Keratinocyte (primary cell): Measurements from ENCODE around the gene ZSCAN31. TPM values are rescaled to one million over a fixed set of nuclear protein-coding genes. Genes with fewer than 3 reads are reported as not detected.

ENCODE experiments used
- DNase-seq: peaks from one replicate; pipeline ENCODE4 v3.0.0-alpha.2; 2011; ENCODE audit warnings: low read depth, missing footprints, low spot score
- FAIRE-seq: peaks from 2 replicates; lab custom pipeline; 2011; peaks lifted over from hg19 to GRCh38; lab: Jason Lieb, UNC
- H2AFZ ChIP-seq: 2 replicates; pipeline ENCODE4 v1.6.0; 2012; ENCODE audit warnings: low read length, control low read depth, inconsistent platforms; ENCODE audit not compliant: control insufficient read depth
- H3K27ac ChIP-seq: 2 replicates; pipeline ENCODE4 v1.5.1; 2011; ENCODE audit warnings: low read length; ENCODE audit not compliant: control insufficient read depth, insufficient read depth
- H3K27me3 ChIP-seq: 3 replicates; pipeline ENCODE4 v1.6.0; 2011; ENCODE audit warnings: low read length; ENCODE audit not compliant: control insufficient read depth, insufficient read depth; ENCODE audit errors: extremely low read depth
- H3K36me3 ChIP-seq, 2 experiments: 2 replicates in 1 of 2; 3 replicates in 1 of 2; pipeline ENCODE4 v1.5.1; 2011; ENCODE audit warnings: low read length in 2 of 2, mild to moderate bottlenecking in 1 of 2; ENCODE audit not compliant: control insufficient read depth in 2 of 2, insufficient read depth in 2 of 2; ENCODE audit errors: extremely low read depth in 1 of 2
- H3K4me1 ChIP-seq: 3 replicates; pipeline ENCODE4 v1.5.1; 2011; ENCODE audit warnings: low read length; ENCODE audit not compliant: control insufficient read depth, insufficient read depth; ENCODE audit errors: extremely low read depth
- H3K4me2 ChIP-seq: 3 replicates; pipeline ENCODE4 v1.6.0; 2011; ENCODE audit warnings: low read depth, low read length; ENCODE audit not compliant: control insufficient read depth, insufficient read depth; ENCODE audit errors: extremely low read depth
- H3K4me3 ChIP-seq, 3 experiments: fragments of 200-600 bp in 1 of 3; sonication (generic) in 1 of 3; 2 replicates in 2 of 3; 3 replicates in 1 of 3; pipeline ENCODE4 v1.5.1; 2011 to 2016; ENCODE audit warnings: low read length in 3 of 3, mild to moderate bottlenecking in 3 of 3, control low read depth in 2 of 3, inconsistent platforms in 1 of 3, low read depth in 1 of 3, mixed read lengths in 1 of 3, mixed run types in 1 of 3, moderate library complexity in 1 of 3; ENCODE audit not compliant: control insufficient read depth in 2 of 3, insufficient read depth in 2 of 3; ENCODE audit errors: extremely low read depth in 1 of 3
- H3K79me2 ChIP-seq: 2 replicates; pipeline ENCODE4 v1.6.0; 2012; ENCODE audit warnings: low read length; ENCODE audit not compliant: control insufficient read depth, insufficient read depth
- H3K9ac ChIP-seq: 3 replicates; pipeline ENCODE4 v1.6.0; 2011; ENCODE audit warnings: low read length; ENCODE audit not compliant: control insufficient read depth, insufficient read depth; ENCODE audit errors: extremely low read depth
- H3K9me1 ChIP-seq: 3 replicates; pipeline ENCODE4 v1.6.0; 2011; ENCODE audit warnings: low read length; ENCODE audit not compliant: control insufficient read depth, insufficient read depth; ENCODE audit errors: extremely low read depth
- H3K9me3 ChIP-seq: 2 replicates; pipeline ENCODE4 v1.5.1; 2012; ENCODE audit warnings: low read depth, low read length; ENCODE audit not compliant: control insufficient read depth
- H4K20me1 ChIP-seq: 3 replicates; pipeline ENCODE4 v1.6.0; 2011; ENCODE audit warnings: low read length; ENCODE audit not compliant: control insufficient read depth, insufficient read depth; ENCODE audit errors: extremely low read depth
- CTCF ChIP-seq, 3 experiments: IDR thresholded peaks in 1 of 3; conservative IDR thresholded peaks in 1 of 3; optimal IDR thresholded peaks in 1 of 3; 2 replicates in 2 of 3; 3 replicates in 1 of 3; pipeline versions ENCODE3 to v1.5.1; 2011; ENCODE audit warnings: low read length in 3 of 3, mild to moderate bottlenecking in 3 of 3, moderate library complexity in 2 of 3, control low read depth in 1 of 3, inconsistent platforms in 1 of 3; ENCODE audit not compliant: insufficient read depth in 2 of 3; ENCODE audit errors: extremely low read depth in 1 of 3
- EZH2 ChIP-seq: IDR thresholded peaks from one replicate; pipeline ENCODE4 v1.6.1; 2012; ENCODE audit warnings: inconsistent platforms, mild to moderate bottlenecking, low read length, moderate library complexity
- dilution Hi-C: fragments of 300-500 bp; cut with MboI; formaldehyde crosslinking; loops from one replicate; pipeline ENCODE4 v1.7.0; 2020; ENCODE audit warnings: low sequenced_read_pairs; ENCODE audit not compliant: extremely low pct_ligation_motif_present
- polyA plus RNA-seq, 5 experiments: library from polyadenylated mRNA; depleted of rRNA in 3 of 5; stranded (reverse) in 3 of 5; stranded (forward) in 1 of 5; unstranded in 1 of 5; fragments of >200 nt; gene quantifications; 1 replicate in 1 of 5; 2 replicates in 3 of 5; 3 replicates in 1 of 5; pipeline versions ENCODE4 v1.2.1 to v1.2.3, GENCODE V29; 2011 to 2012; ENCODE audit warnings: missing spikeins in 2 of 5, low read depth in 1 of 5, low replicate concordance in 1 of 5

Gene ZSCAN31
- polyA plus RNA-seq, 1 donor (not counting 4 experiments of a cell fraction or from before 2014, with no cell fraction given), result 14.4 TPM

DNA sequence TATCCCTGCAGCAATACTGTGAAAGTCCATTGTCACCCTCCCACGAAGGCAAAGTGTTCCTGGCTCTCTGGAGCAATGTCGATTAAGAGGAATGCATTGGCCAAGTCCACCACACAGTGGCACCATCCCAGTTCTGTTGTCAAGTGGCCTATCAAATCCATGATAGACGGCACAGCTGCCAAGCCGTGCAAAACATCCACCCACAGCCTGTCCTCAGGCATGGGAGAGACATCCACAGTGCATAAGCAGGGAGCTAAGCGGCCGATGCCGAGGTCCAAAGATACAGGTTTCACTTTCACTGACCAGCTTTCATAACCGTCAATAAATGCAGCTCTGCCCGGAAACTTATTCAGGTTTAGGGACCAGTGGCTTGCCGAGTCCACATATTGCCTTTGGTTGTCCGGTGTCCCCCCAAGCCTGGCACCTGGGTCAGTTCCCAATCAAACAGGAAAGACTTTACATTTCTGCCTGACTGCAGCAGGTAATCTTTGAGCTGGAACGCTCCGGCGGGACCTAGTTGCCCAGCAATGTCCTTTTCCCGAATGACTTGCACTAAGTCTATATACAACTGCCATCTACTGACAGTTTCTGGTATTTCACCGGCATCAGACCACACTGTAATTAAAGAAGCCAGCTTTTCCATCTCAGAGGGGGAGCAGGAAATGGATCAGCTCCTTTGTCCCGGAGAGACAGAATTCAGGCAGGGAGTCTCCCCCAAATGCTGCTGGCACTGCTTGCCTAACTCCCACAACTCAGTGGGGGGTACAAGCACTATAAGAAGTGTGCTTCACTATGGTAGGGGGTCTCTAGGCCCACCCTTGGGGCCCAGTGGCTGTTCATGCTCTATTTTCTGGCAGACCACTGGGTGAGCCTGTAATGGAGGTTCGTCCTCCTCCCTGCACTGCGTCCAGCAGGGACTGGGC, 20.1 kb upstream of the ZSCAN31 start:
- no peaks in the 10 kb centered on the region for H3K27me3 ChIP-seq
- peak overlapping the region; percentile 35 to 83 (median 80) for H3K4me3 ChIP-seq
- peaks cover 3% of the 10 kb centered on the region for H3K9me1 ChIP-seq
- peaks cover 26% of the 10 kb centered on the region for H3K79me2 ChIP-seq
- FAIRE-seq (peak; percentile 84), DNase-seq (peak; percentile 45)
- peaks cover 30% of the 10 kb centered on the region for H3K4me1 ChIP-seq
- peak overlapping the region; percentile 77 for H3K27ac ChIP-seq
- no peaks in the 10 kb centered on the region for H3K9me3 ChIP-seq
- peak overlapping the region; percentile 98 for H3K4me2 ChIP-seq
- H3K36me3 ChIP-seq, result no peaks in the 10 kb centered on the region
- peak overlapping the region; percentile 79 for H3K9ac ChIP-seq
- TF ChIP-seq EZH2, result no peak
- TF ChIP-seq CTCF (optimal IDR thresholded peaks at IDR 0.05 in 1 of 3, IDR thresholded peaks at IDR 0.05 in 1 of 3, conservative IDR thresholded peaks at IDR 0.05 in 1 of 3; ENCODE audit: extremely low read depth in 1 of 3, insufficient read depth in 2 of 3, low read length in 3 of 3), result peak; percentile 61 to 82 (median 62)
- H4K20me1 ChIP-seq, result no peaks in the 10 kb centered on the region
- H2AFZ ChIP-seq, result peak overlapping the region; percentile 86
- dilution Hi-C loops, result no loop called here

- Histone ChIP-seq H3K9me3 (no peaks in the 10 kb centered on the region), H3K4me3 (no peak overlapping the region), H2AFZ (no peak overlapping the region), H4K20me1 (no peaks in the 10 kb centered on the region), H3K4me1 (peaks cover 35% of the 10 kb centered on the region), H3K27ac (peak overlapping the region; percentile 67), H3K9me1 (peaks cover 3% of the 10 kb centered on the region), H3K4me2 (peak overlapping the region; percentile 98), H3K27me3 (no peaks in the 10 kb centered on the region), H3K79me2 (peaks cover 36% of the 10 kb centered on the region), H3K36me3 (no peaks in the 10 kb centered on the region), H3K9ac (no peak overlapping the region)
- TF ChIP-seq CTCF (optimal IDR thresholded peaks at IDR 0.05 in 1 of 3, IDR thresholded peaks at IDR 0.05 in 1 of 3, conservative IDR thresholded peaks at IDR 0.05 in 1 of 3; ENCODE audit: extremely low read depth in 1 of 3, insufficient read depth in 2 of 3, low read length in 3 of 3) (no peak), EZH2 (no peak)
- DNase-seq, result no peak
- dilution Hi-C loops, result no loop called here
- no peak for FAIRE-seq
Observed at GRCh38 chr6:28354688-28355554, 19.0 kb upstream of the ZSCAN31 start.
